Fibroblast of the conjunctiva (primary cell): ENCODE measurements around the gene GNPNAT1.
"Not testable (repeated sequence)": the region's sequence is repeated elsewhere in the genome, so short reads cannot be mapped to it uniquely, and the experiment has no call there.

Experiments
- DNase-seq: peaks from one replicate; pipeline ENCODE4 v3.0.0-alpha.2; 2010; ENCODE audit warnings: low read depth

GNPNAT1 gene

DNA sequence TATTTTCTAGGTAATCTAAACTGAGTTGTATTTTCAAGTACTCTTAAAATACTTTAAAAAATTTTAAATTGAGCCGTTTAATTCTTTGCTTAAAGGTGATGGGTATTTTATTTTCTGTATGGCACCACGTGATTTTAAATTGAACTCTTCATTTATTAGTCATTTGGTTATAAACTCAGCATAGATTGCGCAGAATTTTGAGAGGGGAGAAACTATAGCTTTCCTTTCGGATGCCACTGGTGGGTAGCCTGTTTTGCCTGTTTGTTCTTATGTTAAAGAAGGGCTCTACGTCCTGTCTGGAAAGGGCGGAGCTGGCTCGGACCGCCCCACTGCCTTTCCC is 61.9 kb downstream of the GNPNAT1 start:
- DNase-seq = no peak

DNA sequence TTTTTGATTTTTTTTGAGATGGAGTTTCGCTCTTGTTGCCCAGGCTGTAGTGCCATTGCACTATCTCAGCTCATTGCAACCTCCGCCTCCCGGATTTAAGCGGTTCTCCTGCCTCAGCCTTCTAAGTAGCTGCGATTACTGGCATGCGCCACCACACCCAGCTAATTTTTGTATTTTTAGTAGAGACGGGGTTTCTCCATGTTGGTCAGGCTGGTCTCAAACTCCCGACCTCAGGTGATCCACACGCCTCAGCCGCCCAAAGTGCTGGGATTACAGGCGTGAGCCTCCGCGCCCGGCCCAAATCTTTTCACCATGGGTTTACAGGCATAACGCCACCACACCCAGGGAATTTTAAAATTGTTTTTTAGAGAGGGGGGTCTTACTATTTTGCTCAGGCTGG is 62.4 kb downstream of the GNPNAT1 start:
- not testable (repeated sequence) for DNase-seq

DNA sequence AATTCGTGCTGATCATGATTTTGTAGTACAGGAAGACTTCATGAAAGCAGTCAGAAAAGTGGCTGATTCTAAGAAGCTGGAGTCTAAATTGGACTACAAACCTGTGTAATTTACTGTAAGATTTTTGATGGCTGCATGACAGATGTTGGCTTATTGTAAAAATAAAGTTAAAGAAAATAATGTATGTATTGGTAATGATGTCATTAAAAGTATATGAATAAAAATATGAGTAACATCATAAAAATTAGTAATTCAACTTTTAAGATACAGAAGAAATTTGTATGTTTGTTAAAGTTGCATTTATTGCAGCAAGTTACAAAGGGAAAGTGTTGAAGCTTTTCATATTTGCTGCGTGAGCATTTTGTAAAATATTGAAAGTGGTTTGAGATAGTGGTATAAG is 63.9 kb downstream of the GNPNAT1 start:
- DNase-seq = not testable (repeated sequence)
